Measurements from ENCODE around the gene IPO9.

The IPO9 gene

GRCh38 chr1:201892211-201892610, 63.3 kb downstream of the IPO9 start:
- TF ChIP-seq POLR2AphosphoS5 (IDR thresholded peaks at IDR 0.05; ENCODE audit: low read depth, low read length): no peak
- TF ChIP-seq REST (IDR thresholded peaks at IDR 0.05; ENCODE audit: insufficient read depth in 1 of 2, low read depth in 2 of 2, low read length in 2 of 2): no peak
- no peak for TF ChIP-seq SIN3A (IDR thresholded peaks at IDR 0.05; ENCODE audit: borderline replicate concordance, insufficient read depth, low read length)
- TF ChIP-seq TAF1 (IDR thresholded peaks at IDR 0.05; ENCODE audit: borderline replicate concordance, insufficient read depth, low read length): no peak
- TF ChIP-seq FOXP2 (optimal IDR thresholded peaks at IDR 0.05; ENCODE audit: borderline replicate concordance, extremely low read depth, extremely low read length, insufficient read depth): no peak

- no peak for TF ChIP-seq SIN3A (IDR thresholded peaks at IDR 0.05; ENCODE audit: borderline replicate concordance, insufficient read depth, low read length)
- TF ChIP-seq TAF1 (IDR thresholded peaks at IDR 0.05; ENCODE audit: borderline replicate concordance, insufficient read depth, low read length): no peak
- TF ChIP-seq FOXP2 (optimal IDR thresholded peaks at IDR 0.05; ENCODE audit: borderline replicate concordance, extremely low read depth, extremely low read length, insufficient read depth): no peak
- no peak for TF ChIP-seq REST (IDR thresholded peaks at IDR 0.05; ENCODE audit: insufficient read depth in 1 of 2, low read depth in 2 of 2, low read length in 2 of 2)
- no peak for TF ChIP-seq POLR2AphosphoS5 (IDR thresholded peaks at IDR 0.05; ENCODE audit: low read depth, low read length)
Measured at GRCh38 chr1:201893431-201893830, 64.5 kb downstream of the IPO9 start.

- no peak for TF ChIP-seq TAF1 (IDR thresholded peaks at IDR 0.05; ENCODE audit: borderline replicate concordance, insufficient read depth, low read length)
Measured at GRCh38 chr1:201894343-201895119, 65.6 kb downstream of the IPO9 start.

GRCh38 chr1:201895120-201895665, 66.2 kb downstream of the IPO9 start:
- TF ChIP-seq TAF1 (IDR thresholded peaks at IDR 0.05; ENCODE audit: borderline replicate concordance, insufficient read depth, low read length) (no peak), REST (IDR thresholded peaks at IDR 0.05; ENCODE audit: insufficient read depth in 1 of 2, low read depth in 2 of 2, low read length in 2 of 2) (no peak), POLR2AphosphoS5 (IDR thresholded peaks at IDR 0.05; ENCODE audit: low read depth, low read length) (no peak), SIN3A (IDR thresholded peaks at IDR 0.05; ENCODE audit: borderline replicate concordance, insufficient read depth, low read length) (no peak), FOXP2 (optimal IDR thresholded peaks at IDR 0.05; ENCODE audit: borderline replicate concordance, extremely low read depth, extremely low read length, insufficient read depth) (no peak)

- TF ChIP-seq TAF1 (IDR thresholded peaks at IDR 0.05; ENCODE audit: borderline replicate concordance, insufficient read depth, low read length): no peak
- TF ChIP-seq FOXP2 (optimal IDR thresholded peaks at IDR 0.05; ENCODE audit: borderline replicate concordance, extremely low read depth, extremely low read length, insufficient read depth): peak; percentile 95
Measured at GRCh38 chr1:201895913-201896807, 67.2 kb downstream of the IPO9 start.
